Stimulated activated CD8-positive, alpha-beta memory T cell treated with anti-CD3 and anti-CD28 coated beads, Interleukin-7, amount 100 ng/mL, for 48 hours (primary cell): ENCODE measurements around the gene LRFN4.

Experiments
- DNase-seq, 2 donors: peaks; one replicate each; pipeline ENCODE4 v3.0.0-alpha.2; 2020; ENCODE audit warnings: low read depth in 1 of 2; ENCODE audit errors: extremely low read depth in 1 of 2

LRFN4 gene

GRCh38 chr11:66858186-66858938 is 1.5 kb downstream of the LRFN4 start:
- no peak for DNase-seq

DNA sequence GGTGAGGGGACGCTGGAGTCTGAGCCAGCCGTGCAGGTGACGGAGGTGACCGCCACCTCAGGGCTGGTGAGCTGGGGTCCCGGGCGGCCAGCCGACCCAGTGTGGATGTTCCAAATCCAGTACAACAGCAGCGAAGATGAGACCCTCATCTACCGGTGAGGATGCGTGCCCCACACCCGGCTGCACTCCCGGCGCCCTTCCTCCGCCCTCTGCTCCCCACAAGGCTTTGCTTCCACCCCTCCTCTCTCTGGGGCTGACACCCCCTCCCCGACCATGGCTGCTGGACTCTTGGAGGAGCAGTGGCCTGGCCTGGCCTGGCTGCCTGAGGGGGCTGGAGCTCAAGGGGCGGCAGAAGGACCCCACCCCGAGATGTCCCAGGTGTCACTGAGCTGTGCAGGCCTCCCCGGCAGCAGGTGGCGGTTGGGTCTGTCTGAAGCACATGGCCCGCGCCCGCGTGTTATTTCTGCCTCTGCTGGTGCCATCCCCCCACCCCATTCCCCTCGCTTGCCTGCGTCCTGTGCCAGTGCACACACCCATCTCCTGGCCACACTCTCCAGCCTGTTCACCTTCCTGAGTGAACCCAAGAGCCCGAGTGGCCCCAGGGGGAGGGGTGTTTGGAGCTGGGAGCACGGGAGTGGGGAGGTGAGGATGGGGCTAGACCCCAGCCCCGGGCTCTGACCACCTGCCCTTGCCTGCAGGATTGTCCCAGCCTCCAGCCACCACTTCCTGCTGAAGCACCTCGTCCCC is 2.2 kb downstream of the LRFN4 start:
- DNase-seq = no peak

DNA sequence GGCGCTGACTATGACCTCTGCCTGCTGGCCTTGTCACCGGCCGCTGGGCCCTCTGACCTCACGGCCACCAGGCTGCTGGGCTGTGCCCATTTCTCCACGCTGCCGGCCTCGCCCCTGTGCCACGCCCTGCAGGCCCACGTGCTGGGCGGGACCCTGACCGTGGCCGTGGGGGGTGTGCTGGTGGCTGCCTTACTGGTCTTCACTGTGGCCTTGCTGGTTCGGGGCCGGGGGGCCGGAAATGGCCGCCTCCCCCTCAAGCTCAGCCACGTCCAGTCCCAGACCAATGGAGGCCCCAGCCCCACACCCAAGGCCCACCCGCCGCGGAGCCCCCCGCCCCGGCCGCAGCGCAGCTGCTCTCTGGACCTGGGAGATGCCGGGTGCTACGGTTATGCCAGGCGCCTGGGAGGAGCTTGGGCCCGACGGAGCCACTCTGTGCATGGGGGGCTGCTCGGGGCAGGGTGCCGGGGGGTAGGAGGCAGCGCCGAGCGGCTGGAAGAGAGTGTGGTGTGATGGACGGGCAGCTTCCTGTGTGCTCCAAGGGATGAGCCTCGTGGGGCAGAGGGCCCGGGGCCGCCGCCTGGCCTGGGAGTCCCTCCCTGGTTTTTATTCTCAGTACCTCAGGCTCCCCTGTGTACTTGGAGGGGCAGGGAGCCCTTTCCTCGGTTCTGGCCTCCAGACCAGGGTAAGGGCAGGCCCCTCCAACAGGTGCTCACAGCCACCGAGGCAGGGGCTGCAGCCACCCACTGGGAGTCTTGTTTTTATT is 3.0 kb downstream of the LRFN4 start:
- no peak for DNase-seq

DNA sequence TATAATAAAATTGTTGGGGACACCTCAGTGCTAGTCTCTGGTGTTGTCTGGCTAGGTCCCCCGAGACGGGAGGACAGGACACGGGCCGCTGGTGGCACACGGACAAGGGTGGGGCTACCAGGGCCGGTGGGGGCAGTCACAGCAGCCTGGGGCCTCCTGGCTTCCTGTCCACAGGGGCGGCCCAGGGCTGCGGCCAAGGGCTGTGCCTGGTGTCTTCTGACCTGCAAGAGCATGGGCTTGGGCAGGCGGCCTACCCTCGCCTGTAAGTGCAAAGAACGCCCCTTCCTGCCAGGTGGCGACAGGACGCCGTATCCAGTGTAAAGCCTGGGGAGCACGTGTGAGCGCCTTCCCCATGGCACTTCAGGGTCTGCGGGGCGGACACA is 3.6 kb downstream of the LRFN4 start:
- no peak for DNase-seq

DNA sequence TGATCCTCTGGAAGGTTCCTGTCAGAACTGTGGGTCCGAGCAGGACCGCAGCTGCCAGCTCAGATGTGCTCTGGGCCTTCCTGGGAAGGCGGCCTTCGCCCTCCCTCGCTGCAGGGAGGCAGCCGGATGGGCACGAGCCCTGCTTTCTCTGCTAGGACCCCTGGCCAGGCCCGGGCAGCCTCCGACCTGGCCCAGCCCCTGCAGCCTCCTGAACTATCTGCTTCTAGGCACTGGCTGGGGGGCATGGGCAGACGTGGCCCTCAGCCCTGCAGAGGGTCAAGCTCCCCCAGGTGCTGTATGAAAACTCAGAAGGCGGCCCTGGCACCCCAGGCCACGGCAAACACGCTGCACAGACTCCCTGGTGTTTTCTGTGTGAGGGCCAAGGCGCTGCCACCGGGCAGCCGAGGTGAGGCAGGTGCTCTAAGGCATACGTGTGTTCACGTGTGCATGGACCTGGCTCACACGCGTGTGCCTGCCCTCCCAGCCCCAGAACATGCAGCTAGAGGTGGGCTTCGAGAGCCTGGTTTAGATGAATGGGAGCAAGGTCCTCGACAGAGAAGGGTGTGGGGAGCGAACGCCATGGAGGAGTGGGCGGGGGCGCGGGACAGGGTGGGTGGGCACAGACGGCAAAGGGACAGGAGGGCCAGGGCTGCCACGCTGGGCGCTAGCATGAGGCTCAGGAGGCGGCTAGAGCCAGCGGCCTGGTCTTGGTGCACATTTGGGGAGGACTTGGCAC is 4.3 kb downstream of the LRFN4 start:
- DNase-seq = no peak

GRCh38 chr11:66861774-66862558 is 5.1 kb downstream of the LRFN4 start:
- DNase-seq = no peak

- DNase-seq = no peak
Measured at GRCh38 chr11:66862559-66863037, 5.7 kb downstream of the LRFN4 start.

- no peak for DNase-seq
Measured at GRCh38 chr11:66863428-66864125, 6.7 kb downstream of the LRFN4 start.

GRCh38 chr11:66864172-66864901 is 7.5 kb downstream of the LRFN4 start:
- DNase-seq = no peak

DNA sequence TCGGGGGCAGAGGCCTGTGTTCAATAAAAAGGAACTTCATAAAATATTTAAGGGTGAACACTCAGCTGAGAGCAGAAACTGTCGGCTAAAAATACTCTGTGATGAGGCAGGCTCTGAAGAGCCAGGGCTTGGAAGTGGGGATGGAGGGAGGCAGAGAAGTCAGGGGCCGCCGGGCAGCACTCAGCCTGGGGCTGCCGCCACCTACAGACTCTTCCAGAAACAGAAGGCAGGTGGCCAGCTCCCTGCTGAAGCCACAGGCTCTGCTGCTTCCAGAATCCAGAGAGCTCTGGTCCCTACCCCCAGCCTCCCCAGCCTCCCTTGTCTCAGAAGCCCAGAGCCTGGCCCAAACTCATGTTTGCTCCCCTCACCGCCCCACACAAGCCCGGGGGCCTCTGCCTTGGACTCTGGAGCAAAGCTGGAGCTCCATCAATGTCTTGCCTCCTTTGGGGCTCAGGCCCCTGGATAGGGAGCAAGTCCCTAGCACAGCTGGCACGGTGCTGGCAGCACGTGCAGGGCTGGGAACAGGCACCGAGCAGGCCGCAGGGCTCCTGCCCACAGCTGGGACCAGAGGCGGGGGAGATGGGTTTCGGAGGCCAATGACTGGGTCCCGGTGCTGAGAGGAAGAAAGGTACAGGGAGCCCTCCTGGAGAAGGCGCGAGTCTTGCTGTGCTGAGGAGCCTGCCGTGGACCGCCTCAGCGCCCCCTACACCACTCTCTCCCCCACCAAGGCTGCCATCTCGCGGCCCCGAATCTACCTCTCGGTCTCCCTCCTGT is 8.2 kb downstream of the LRFN4 start:
- DNase-seq = no peak

- DNase-seq = no peak
Measured at GRCh38 chr11:66866007-66866406, 9.1 kb downstream of the LRFN4 start.

DNA sequence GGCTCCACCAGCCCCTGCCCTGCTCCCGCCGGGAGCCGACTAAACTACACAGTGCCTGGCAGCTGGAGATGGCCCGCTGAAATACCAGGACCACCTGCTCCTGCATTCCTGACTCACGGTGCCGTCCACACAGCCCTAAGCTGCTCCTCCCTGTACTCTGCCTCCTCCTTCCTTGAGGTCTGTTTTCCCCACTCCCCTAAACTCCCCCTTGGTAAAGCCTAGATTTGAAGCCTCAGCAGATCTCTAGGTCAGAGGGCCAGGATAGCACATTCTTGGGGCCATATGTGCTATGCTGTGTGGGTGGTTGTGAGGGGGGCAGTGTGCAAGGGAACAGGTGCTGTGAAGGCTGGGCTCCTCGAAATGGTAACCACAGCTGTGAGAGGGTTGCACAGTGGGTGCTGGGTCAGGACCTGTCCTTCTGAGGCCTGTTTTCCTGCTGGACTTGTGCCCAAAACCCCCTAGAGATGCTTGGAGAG is 9.7 kb downstream of the LRFN4 start:
- no peak for DNase-seq

GRCh38 chr11:66867425-66868040 is 10.7 kb downstream of the LRFN4 start:
- DNase-seq = no peak

DNA sequence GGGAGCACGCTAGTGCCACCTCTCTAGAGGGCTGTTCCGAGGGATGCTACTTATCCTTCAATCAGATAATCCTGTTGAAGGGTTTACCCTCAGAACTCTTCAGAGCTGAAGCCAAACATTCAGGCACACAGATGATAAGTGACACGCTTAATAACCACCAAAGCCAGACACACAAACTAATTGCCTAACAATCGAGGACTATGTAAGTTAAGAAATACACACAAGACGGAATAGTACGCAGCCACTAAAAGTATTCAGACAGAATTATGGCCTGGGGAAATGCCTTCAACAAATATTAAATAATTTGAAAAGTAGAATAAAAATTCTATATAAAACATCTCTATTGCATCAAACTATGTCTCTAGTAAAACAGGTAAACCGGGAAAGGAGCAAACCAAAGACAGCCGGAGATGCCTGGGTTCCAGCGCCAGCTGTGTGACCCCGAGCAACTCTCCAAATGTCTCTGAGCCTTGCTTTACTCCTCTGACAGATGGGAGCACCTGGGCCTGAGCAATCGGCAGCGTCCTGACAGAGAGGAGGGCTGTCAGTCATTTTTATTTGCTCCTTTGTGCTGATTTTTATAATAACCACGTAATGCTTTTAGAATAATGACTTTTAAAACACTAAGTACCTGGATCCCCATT is 11.3 kb downstream of the LRFN4 start:
- no peak for DNase-seq

DNA sequence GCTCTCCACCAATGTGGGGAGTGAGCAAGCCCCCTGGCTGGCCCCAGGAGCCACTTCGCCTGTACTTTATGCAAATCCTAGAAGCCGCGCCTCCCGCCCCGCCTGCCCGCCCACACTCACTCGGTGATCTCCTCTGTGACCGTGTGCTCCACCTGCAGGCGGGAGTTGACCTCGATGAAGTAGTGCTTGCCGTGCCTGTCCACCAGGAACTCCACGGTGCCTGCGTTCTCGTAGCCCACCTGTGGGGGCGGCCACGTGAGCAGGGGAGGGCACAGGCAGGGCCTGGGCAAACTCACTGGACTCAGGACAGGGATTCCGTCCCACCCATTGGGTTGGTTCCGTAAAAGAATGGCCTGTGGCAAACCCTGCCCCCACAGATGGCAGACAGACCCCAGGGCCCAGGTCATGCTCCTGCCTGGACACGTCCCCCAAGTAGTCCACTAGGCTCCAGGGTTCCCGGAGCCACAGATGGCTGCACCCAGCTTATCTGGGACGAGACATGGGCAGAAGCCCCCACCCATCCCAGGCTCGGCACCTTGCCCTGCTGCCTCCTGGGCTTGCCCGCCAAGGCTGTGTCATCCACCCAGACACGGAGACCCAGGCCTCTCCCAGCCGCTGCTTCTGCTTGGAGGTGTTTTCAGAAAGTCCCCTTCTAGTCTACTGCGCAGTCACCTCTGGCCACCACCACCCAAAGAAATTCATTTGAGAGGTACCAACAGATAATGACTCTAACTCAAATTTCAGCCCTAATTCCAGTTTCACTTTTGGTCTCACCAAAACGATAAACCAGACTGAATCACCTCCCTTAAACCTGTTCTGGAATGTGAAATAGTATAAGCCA is 12.1 kb downstream of the LRFN4 start:
- peak; percentile 52 to 77 for DNase-seq

GRCh38 chr11:66869567-66869870 is 12.7 kb downstream of the LRFN4 start:
- no peak for DNase-seq
